Tibial nerve (tissue), 4 donors: ENCODE measurements around the gene SPON1. TPM values are rescaled to one million over a fixed set of nuclear protein-coding genes. Genes with fewer than 3 reads are reported as not detected.

Source experiments
- DNase-seq, 2 donors: peaks; one replicate each; pipeline ENCODE4 v3.0.0-alpha.2; 2019; ENCODE audit warnings: low spot score in 2 of 2
- H3K27ac ChIP-seq, 4 donors: fragments of 200-600 bp; sonication (generic) in 3 of 4; one replicate each; pipeline ENCODE4 v1.5.1; 2017 to 2019; ENCODE audit warnings: mild to moderate bottlenecking in 1 of 4
- H3K27me3 ChIP-seq, 2 donors: fragments of 200-600 bp; sonication (generic) in 1 of 2; one replicate each; pipeline versions ENCODE4 v1.5.1 to v1.6.0; 2017 to 2019
- H3K36me3 ChIP-seq, 3 donors: fragments of 200-600 bp; sonication (generic); one replicate each; pipeline ENCODE4 v1.5.1; 2018 to 2019
- H3K4me1 ChIP-seq, 4 donors: fragments of 200-600 bp; sonication (generic) in 3 of 4; one replicate each; pipeline ENCODE4 v1.5.1; 2017 to 2019
- H3K4me3 ChIP-seq, 4 donors: fragments of 200-600 bp; sonication (generic) in 3 of 4; one replicate each; pipeline ENCODE4 v1.5.1; 2017 to 2019; ENCODE audit warnings: mild to moderate bottlenecking in 1 of 4, moderate library complexity in 1 of 4
- H3K9me3 ChIP-seq, 4 donors: fragments of 200-600 bp; sonication (generic) in 3 of 4; one replicate each; pipeline ENCODE4 v1.5.1; 2017 to 2019
- EP300 ChIP-seq, 2 donors: sonication (generic); formaldehyde crosslinking; IDR thresholded peaks; one replicate each; pipeline ENCODE4 v1.6.1; 2017; ENCODE audit warnings: antibody characterized with exemption in 2 of 2, mild to moderate bottlenecking in 1 of 2
- POLR2A ChIP-seq, 2 donors: fragments of 450-650 bp; IDR thresholded peaks; one replicate each; pipeline ENCODE4 v1.6.1; 2017; ENCODE audit warnings: antibody characterized with exemption in 2 of 2, mild to moderate bottlenecking in 2 of 2, moderate library complexity in 2 of 2
- WGBS, 2 donors: methylation state at CpG; one replicate each; pipeline ENCODE4 v1.1.5; 2018; 5-methylcytosine and 5-hydroxymethylcytosine counted together
- total RNA-seq, 4 donors: library from RNA; depleted of rRNA; stranded (reverse); fragments of >200 nt; gene quantifications; one replicate each; pipeline ENCODE4 v1.1.0, GENCODE V29; 2016
- TF ChIP-seq, protein P1 (sequence below), 5 experiments: fragments of 200-600 bp in 3 of 5; fragments of 450-650 bp in 2 of 5; sonication (generic) in 3 of 5; IDR thresholded peaks; one replicate each; pipeline ENCODE4 v1.5.1; 2016 to 2019; ENCODE audit warnings: antibody characterized with exemption in 5 of 5, mild to moderate bottlenecking in 3 of 5, moderate library complexity in 2 of 5

Gene SPON1
- total RNA-seq, 4 donors from 2014 or later: 13.5 to 33.9 (median 30.2) TPM

- H3K4me1 ChIP-seq: no peaks in the 10 kb centered on the region
- no peak for TF ChIP-seq POLR2A (IDR thresholded peaks at IDR 0.05)
- no peak for TF ChIP-seq EP300 (IDR thresholded peaks at IDR 0.05)
- TF ChIP-seq, protein P1, sequence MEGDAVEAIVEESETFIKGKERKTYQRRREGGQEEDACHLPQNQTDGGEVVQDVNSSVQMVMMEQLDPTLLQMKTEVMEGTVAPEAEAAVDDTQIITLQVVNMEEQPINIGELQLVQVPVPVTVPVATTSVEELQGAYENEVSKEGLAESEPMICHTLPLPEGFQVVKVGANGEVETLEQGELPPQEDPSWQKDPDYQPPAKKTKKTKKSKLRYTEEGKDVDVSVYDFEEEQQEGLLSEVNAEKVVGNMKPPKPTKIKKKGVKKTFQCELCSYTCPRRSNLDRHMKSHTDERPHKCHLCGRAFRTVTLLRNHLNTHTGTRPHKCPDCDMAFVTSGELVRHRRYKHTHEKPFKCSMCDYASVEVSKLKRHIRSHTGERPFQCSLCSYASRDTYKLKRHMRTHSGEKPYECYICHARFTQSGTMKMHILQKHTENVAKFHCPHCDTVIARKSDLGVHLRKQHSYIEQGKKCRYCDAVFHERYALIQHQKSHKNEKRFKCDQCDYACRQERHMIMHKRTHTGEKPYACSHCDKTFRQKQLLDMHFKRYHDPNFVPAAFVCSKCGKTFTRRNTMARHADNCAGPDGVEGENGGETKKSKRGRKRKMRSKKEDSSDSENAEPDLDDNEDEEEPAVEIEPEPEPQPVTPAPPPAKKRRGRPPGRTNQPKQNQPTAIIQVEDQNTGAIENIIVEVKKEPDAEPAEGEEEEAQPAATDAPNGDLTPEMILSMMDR (IDR thresholded peaks at IDR 0.05): no peak
Observed at GRCh38 chr11:14254533-14255237, 292.2 kb downstream of the SPON1 start.

GRCh38 chr11:14255238-14255534, 292.7 kb downstream of the SPON1 start:
- Histone ChIP-seq H3K4me1 (no peaks in the 10 kb centered on the region), H3K27me3 (no peaks in the 10 kb centered on the region), H3K4me3 (no peak overlapping the region), H3K27ac (no peak overlapping the region), H3K36me3 (no peaks in the 10 kb centered on the region), H3K9me3 (no peaks in the 10 kb centered on the region)
- no peak for DNase-seq
- TF ChIP-seq EP300 (IDR thresholded peaks at IDR 0.05) (no peak), POLR2A (IDR thresholded peaks at IDR 0.05) (no peak)
- TF ChIP-seq, protein P1 (IDR thresholded peaks at IDR 0.05): no peak
- WGBS, 2 donors: 12 to 16% methylated on average over 2 of the region's 2 CpGs

More at GRCh38 chr11:14254533-14255237, 292.2 kb downstream of the SPON1 start:
- DNase-seq: no peak
- no peaks in the 10 kb centered on the region for H3K27me3 ChIP-seq
- WGBS, 2 donors: 89 to 92% methylated on average over 13 of the region's 13 CpGs
- no peaks in the 10 kb centered on the region for H3K9me3 ChIP-seq
- no peak overlapping the region for H3K4me3 ChIP-seq
- no peak overlapping the region for H3K27ac ChIP-seq
- no peaks in the 10 kb centered on the region for H3K36me3 ChIP-seq

DNA sequence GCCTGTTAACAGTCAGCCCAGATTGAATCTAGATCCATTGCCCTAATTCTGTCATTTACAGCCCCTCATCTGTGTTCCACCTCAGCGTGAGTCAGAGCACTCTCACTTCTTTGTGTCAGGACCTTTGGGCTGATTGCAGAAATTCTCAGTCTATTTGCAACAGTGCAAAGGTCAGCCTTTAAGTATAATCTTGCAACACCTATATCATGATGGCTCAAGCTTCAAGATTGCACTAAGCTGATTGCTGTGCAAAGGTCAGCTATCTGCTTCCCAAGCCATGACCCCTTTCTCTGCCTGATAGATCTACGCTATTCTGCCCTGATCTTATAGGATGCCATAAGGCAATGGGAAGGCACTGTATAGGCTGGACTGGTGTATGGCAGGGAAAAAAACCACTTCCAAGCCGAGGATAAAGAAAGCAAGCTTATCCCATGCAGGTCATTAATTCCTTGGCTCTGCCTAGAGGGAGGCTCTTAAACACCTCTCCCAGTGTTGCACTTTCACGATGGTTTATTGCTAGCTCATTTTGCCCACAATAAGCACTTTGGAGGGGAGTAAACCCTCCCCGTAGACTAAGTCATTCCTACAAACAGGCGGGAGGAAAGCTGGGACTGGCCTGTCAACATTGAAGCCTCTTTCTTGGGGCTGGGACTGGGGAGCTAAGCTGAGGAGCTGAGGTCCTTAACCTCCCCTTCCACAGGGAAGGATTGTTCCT, 295.9 kb downstream of the SPON1 start:
- no peak for DNase-seq
- Histone ChIP-seq H3K27me3 (no peaks in the 10 kb centered on the region), H3K9me3 (peaks cover 0 to 5% (median 0%) of the 10 kb centered on the region in 4 donors), H3K4me1 (no peaks in the 10 kb centered on the region), H3K27ac (no peak overlapping the region), H3K4me3 (no peak overlapping the region), H3K36me3 (no peaks in the 10 kb centered on the region)
- no peak for TF ChIP-seq EP300 (IDR thresholded peaks at IDR 0.05)
- TF ChIP-seq, protein P1 (IDR thresholded peaks at IDR 0.05): no peak
- TF ChIP-seq POLR2A (IDR thresholded peaks at IDR 0.05): no peak
- 52 to 53% methylated on average over 6 of the region's 6 CpGs for WGBS, 2 donors

- no peak for DNase-seq
- Histone ChIP-seq H3K27ac (no peak overlapping the region), H3K4me3 (no peak overlapping the region), H3K4me1 (no peaks in the 10 kb centered on the region), H3K9me3 (peaks cover 0 to 14% (median 0%) of the 10 kb centered on the region in 4 donors), H3K27me3 (no peaks in the 10 kb centered on the region), H3K36me3 (no peaks in the 10 kb centered on the region)
- WGBS, 2 donors: 68 to 78% methylated on average over 38 of the region's 38 CpGs
- TF ChIP-seq EP300 (IDR thresholded peaks at IDR 0.05) (no peak), POLR2A (IDR thresholded peaks at IDR 0.05) (no peak)
- TF ChIP-seq, protein P1 (IDR thresholded peaks at IDR 0.05): no peak
Observed at GRCh38 chr11:14259186-14259784, 296.8 kb downstream of the SPON1 start.

DNA sequence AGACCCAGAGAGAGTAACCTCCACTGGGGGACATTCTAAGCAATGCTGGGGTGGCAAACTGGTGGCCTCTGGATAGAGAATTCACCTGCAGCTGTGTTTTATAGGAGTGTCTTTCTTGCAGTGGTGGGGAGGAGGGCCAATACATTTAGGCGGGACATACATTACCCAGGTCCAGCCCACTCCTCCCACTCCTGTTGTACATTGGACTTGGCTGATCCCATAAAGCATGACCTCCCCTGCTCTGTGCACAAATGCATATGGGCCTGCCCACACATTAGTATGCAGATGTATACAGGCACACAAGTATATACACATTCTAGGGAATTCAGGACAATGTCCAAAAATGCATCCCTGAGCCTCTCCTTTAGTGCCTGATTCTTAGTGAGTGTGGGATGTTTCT, 297.4 kb downstream of the SPON1 start:
- Histone ChIP-seq H3K9me3 (peaks cover 0 to 19% (median 0%) of the 10 kb centered on the region in 4 donors), H3K4me1 (no peaks in the 10 kb centered on the region), H3K27me3 (no peaks in the 10 kb centered on the region), H3K36me3 (peaks cover 0 to 2% (median 0%) of the 10 kb centered on the region in 3 donors), H3K27ac (no peak overlapping the region), H3K4me3 (no peak overlapping the region)
- no peak for DNase-seq
- 71 to 100% methylated on average over 1 of the region's 1 CpG for WGBS, 2 donors
- TF ChIP-seq POLR2A (IDR thresholded peaks at IDR 0.05): no peak
- no peak for TF ChIP-seq EP300 (IDR thresholded peaks at IDR 0.05)
- TF ChIP-seq, protein P1 (IDR thresholded peaks at IDR 0.05): no peak
